NCI-H524 (cell line): ENCODE measurements around the gene PLEKHG7.
A peak's percentile ranks its signal among the peaks of the same experiment; 100 is the strongest.

Experiments
- DNase-seq, 2 experiments: peaks; one replicate each; lab custom pipeline; 2025; lab: John Stamatoyannopoulos, UW

The PLEKHG7 gene

GRCh38 chr12:92715625-92716024, 12.8 kb downstream of the PLEKHG7 start:
- no peak for DNase-seq

- no peak for DNase-seq
These were observed 14.4 kb downstream of the PLEKHG7 start for GRCh38 chr12:92717202-92717601.

- no peak for DNase-seq
These were observed 15.7 kb downstream of the PLEKHG7 start for GRCh38 chr12:92718483-92718990.

GRCh38 chr12:92719674-92720073, 16.9 kb downstream of the PLEKHG7 start:
- no peak for DNase-seq

GRCh38 chr12:92721130-92721529, 18.3 kb downstream of the PLEKHG7 start:
- DNase-seq = no peak

- DNase-seq = no peak
These were observed 18.9 kb downstream of the PLEKHG7 start for GRCh38 chr12:92721656-92722055.

GRCh38 chr12:92722897-92723296, 20.1 kb downstream of the PLEKHG7 start:
- no peak for DNase-seq

GRCh38 chr12:92726850-92727249, 24.1 kb downstream of the PLEKHG7 start:
- no peak for DNase-seq

GRCh38 chr12:92729773-92730305, 27.1 kb downstream of the PLEKHG7 start:
- DNase-seq = peak in 1 of 2 experiments; percentile 8

- no peak for DNase-seq
These were observed 28.0 kb downstream of the PLEKHG7 start for GRCh38 chr12:92730758-92731157.

- no peak for DNase-seq
These were observed 29.4 kb downstream of the PLEKHG7 start for GRCh38 chr12:92732216-92732615.

- DNase-seq = no peak
These were observed 29.9 kb downstream of the PLEKHG7 start for GRCh38 chr12:92732716-92733115.

GRCh38 chr12:92733181-92733580, 30.4 kb downstream of the PLEKHG7 start:
- no peak for DNase-seq

- DNase-seq = no peak
These were observed 30.9 kb downstream of the PLEKHG7 start for GRCh38 chr12:92733661-92734060.

GRCh38 chr12:92735131-92735721, 32.4 kb downstream of the PLEKHG7 start:
- no peak for DNase-seq

- DNase-seq = no peak
These were observed 33.8 kb downstream of the PLEKHG7 start for GRCh38 chr12:92736605-92737004.

GRCh38 chr12:92737855-92738850, 35.4 kb downstream of the PLEKHG7 start:
- DNase-seq = no peak

- DNase-seq = peak in 1 of 2 experiments; percentile 3
These were observed 36.3 kb downstream of the PLEKHG7 start for GRCh38 chr12:92739113-92739512.

- DNase-seq = no peak
These were observed 37.6 kb downstream of the PLEKHG7 start for GRCh38 chr12:92740411-92740810.

- no peak for DNase-seq
These were observed 40.2 kb downstream of the PLEKHG7 start for GRCh38 chr12:92743026-92743425.

- DNase-seq = no peak
These were observed 43.2 kb downstream of the PLEKHG7 start for GRCh38 chr12:92745856-92746550.

- DNase-seq = no peak
These were observed 44.4 kb downstream of the PLEKHG7 start for GRCh38 chr12:92747151-92747550.
